NK-92 treated with Interleukin-12 subunit alpha and Interleukin-12 subunit beta, amount 100 ng/mL, for 24 hours (cell line): Measurements from ENCODE around the gene FTSJ3.
"Not testable (repeated sequence)": the region's sequence is repeated elsewhere in the genome, so short reads cannot be mapped to it uniquely, and the experiment has no call there.

ENCODE experiments used
- DNase-seq: peaks from one replicate; lab custom pipeline; 2025; lab: John Stamatoyannopoulos, UW

The FTSJ3 gene, protein sequence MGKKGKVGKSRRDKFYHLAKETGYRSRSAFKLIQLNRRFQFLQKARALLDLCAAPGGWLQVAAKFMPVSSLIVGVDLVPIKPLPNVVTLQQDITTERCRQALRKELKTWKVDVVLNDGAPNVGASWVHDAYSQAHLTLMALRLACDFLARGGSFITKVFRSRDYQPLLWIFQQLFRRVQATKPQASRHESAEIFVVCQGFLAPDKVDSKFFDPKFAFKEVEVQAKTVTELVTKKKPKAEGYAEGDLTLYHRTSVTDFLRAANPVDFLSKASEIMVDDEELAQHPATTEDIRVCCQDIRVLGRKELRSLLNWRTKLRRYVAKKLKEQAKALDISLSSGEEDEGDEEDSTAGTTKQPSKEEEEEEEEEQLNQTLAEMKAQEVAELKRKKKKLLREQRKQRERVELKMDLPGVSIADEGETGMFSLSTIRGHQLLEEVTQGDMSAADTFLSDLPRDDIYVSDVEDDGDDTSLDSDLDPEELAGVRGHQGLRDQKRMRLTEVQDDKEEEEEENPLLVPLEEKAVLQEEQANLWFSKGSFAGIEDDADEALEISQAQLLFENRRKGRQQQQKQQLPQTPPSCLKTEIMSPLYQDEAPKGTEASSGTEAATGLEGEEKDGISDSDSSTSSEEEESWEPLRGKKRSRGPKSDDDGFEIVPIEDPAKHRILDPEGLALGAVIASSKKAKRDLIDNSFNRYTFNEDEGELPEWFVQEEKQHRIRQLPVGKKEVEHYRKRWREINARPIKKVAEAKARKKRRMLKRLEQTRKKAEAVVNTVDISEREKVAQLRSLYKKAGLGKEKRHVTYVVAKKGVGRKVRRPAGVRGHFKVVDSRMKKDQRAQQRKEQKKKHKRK

DNA sequence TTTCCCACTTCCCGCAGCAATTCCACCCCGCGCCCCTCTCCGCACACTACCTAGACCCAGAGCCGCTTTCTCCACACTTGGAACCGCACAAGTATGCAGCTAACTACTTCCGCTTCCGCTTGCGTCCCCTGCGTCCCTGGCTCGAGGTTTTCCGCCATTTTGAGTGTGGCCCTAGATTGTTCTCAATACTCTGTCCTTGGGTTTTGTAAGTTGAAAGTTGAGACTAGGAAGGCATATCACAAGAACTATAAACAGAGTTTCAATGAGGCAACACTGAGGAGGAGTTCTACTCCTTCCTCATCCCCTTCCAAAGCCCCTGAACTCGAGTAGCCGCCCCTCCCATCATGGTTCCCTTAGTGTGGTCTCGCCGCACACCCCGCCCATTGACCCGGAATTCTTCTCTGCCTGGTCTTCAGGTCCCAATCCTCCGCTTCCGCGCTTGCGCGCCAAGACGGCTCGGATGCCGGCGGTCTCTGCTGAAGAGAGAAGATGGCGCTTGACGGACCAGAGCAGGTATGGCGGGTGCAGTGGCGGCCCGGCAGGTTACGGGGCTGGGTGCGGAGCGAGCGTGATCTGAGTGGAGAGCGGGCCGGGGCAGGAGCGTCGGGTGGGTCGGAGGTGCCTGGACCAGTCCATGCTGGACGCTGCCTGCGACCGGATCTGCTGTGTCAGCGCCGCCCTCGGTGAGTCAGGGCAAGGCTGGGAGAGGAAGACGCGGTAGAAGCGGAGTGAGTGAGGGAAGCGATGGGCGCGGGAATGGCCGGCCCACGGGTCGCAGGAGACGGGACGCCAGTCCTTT, at the start of gene FTSJ3, which contains the start of gene PSMC5:
Gene FTSJ3, minus strand, starts transcription at position 662 of the 799 bp plus-strand sequence. CDS start 761 bp downstream, outside the sequence.
Gene PSMC5, plus strand, starts transcription at position 430 of the 799 bp plus-strand sequence. Its CDS starts 60 bp downstream, at position 490.
- peak; percentile 93 for DNase-seq

DNA sequence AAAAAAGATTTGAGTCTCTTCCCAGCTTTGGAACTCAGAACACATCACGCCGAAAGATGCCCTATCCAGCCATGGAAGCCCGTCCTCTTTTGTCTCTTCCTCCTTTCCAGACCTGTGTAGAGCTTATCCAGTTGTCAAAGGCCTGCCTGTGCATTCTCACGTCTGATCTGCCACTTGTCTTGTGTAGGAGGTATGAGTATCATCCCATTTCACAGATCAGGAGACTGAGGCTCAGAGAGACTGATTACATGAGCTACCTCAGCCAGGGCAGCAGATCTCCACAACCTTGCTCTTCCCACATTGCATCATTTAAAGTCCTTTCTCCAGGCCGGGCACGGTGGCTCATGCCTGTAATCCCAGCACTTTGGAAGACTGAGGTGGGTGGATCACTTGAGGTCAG, 47.2 kb upstream of the FTSJ3 start:
- DNase-seq, result not testable (repeated sequence)

DNA sequence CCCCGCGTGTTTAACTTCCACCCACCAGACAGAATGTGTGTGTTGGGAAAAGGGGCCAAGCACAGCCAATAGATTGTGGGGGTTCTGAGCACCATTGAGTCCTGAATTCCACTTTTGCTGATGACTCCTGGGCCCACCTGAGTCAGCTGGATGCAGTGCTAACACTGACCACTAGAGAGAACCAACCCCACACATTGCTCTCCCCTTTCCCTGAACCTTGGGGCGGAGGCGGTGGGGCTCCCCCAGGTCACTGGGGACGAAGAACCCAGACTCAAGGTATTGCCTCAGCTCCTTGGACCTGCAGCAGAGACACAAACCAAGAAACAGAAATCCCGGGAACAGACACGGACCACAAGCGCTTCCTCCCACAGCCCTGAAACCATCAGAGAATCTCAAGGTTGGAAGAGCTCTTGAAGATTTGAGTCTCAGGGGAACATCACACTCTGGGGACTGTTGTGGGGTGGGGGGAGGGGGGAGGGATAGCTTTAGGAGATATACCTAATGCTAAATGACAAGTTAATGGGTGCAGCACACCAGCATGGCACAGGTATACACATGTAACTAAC, 46.7 kb upstream of the FTSJ3 start:
- not testable (repeated sequence) for DNase-seq

DNA sequence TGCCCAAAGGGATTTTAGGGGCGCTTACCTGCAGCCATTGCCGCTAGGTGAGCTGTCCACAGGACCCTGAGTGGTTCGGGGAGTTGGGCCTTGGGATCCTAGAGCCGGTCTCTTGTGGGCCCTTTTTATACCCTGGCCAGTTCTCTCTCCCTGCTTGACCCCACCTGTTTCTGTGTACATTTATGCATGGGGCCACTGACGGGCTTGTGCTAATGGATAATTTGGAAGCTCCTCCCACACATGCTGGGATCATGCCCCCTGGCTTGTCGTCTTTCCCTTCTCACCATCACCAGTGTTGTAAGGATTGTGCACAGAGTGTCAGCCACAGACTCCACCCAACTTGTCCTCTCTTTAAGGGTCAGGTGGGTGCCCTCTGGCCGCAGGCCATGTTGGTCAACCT, 46.1 kb upstream of the FTSJ3 start, which contains the start of gene CSH2:
Gene CSH2, minus strand, starts transcription at position 101 of the 400 bp plus-strand sequence. Its CDS starts 63 bp downstream, at position 38.
- DNase-seq, result not testable (repeated sequence)

DNA sequence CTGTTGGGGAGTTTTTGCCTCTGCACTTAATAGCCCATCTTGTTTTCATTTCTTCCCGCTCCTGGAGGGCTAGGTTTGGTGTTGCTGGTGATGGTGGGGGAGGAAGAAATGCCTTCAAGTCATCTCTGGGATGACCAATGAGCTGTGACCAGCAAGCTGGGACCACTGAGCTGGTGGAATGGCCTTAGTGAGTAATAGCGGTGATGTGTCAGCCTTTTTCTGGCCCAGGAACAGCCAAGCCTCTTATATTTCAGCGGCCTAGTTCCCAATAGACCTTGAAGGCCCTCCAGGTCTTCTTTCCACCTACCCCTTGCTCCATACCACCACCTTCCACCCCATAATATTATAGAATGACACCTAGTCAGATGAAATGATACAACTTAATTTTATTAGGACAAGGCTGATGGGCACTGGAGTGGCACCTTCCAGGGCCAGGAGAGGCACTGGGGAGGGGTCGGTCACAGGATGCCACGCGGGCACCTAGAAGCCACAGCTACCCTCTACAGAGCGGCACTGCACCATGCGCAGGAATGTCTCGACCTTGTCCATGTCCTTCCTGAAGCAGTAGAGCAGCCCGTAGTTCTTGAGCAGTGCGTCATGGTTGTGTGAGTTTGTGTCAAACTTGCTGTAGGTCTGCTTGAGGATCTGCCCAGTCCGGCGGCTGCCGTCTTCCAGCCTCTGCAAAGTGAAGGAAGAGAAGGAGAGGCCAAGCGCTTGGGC, 44.3 kb upstream of the FTSJ3 start:
- not testable (repeated sequence) for DNase-seq

DNA sequence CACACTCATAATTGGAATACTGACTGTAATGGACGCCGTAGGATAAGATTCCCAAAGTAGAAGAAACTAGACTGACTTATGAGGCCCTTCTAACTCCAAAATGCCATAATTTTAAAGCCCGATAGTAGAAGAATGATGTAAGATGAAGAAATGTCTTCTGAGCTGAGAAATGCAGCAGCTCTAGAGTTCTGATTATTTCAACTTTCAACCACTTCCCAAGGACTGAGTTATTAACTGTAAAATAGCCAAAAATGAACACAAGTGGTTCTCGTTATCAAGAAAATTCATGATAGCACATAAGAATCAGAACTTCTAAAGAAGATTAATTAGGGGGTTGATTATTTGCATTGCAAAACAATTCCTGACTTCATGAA, 42.8 kb upstream of the FTSJ3 start:
- DNase-seq, result not testable (repeated sequence)

DNA sequence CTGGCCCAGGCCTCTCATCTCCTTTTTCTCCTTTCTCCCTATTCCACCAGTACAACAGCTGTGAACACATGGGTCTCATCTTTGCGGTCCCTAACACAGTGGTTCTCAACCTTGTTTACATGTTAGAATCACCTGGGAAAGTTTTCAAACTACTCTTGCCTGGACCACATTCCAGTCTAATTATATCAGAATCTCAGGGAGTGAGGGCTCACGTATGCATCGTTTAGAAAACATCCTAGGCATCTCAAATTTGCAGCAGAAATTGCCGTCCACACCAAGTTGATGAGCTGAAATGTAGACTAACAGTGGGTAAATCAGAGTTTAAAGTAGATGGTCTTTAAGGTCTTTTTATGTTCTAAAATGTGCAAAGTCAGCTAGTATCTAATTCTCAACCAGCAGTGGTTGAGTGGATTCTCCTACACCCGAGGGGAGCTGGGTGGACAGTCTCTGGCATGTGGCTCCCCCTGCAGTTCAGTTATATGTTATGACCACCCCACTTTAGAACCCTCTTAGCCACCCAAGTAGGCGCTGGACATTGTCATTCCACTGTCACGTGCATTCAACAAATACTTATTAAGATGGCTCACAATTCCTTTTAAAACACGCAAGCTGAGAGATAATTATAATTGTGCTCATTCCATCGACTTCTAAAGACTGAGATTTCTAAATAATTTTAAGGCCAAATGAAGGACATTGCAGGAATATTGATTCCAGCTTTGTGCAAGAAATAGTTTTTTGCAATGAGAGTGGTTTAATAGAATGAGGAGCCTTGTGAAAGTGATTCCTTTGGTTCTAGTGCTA, 42.2 kb upstream of the FTSJ3 start:
- not testable (repeated sequence) for DNase-seq

DNA sequence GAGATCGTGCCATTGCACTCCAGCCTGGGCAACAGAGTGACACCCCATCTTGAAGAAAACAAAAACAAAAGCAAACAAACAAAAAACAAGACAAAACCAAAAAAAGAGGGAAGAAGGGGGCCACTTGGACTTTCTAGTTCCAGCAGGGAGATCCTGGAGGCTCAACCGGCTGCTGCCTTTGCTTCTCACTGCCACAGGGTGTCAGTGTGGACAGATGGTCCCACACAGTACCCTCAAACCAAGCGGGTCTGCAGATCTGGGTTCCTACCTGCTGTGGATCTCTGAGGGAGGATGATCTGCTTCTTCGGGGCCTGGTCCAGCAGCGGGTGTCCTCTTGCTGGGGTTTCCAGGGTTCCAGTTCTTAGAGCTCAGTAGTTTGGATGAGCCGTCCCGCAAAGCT, 39.2 kb upstream of the FTSJ3 start:
- not testable (repeated sequence) for DNase-seq

DNA sequence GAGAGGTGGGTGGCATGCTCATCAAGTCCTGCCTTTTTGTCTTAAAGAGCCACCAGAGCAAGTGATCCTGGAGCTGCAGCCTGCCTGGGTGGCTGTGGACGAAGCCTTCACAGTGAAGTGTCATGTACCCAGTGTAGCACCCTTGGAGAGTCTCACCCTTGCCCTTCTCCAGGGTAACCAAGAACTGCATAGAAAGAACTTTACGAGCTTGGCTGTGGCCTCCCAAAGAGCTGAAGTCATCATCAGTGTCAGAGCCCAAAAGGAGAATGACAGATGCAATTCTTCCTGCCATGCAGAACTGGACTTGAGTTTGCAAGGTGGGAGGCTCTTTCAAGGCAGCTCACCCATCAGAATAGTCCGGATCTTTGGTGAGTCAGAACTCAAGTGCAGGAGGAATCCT, 31.8 kb upstream of the FTSJ3 start:
- DNase-seq, result no peak

DNA sequence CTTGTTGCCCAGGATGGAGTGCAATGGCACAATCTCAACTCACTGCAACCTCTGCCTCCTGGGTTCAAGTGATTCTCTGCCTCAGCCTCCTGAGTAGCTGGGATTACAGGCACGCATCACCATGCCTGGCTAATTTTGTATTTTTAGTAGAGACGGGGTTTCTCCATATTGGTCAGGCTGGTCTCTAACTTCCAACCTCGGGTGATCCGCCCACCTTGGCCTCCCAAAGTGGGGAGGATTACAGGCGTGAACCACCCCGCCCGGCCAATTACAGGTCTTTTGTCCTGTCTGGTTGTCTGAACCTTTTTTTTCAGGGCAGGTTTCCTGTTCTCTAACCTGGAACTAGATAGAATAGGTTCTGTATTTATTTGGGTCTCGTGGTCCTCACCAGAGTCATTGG, 29.0 kb upstream of the FTSJ3 start:
- DNase-seq, result not testable (repeated sequence)

DNA sequence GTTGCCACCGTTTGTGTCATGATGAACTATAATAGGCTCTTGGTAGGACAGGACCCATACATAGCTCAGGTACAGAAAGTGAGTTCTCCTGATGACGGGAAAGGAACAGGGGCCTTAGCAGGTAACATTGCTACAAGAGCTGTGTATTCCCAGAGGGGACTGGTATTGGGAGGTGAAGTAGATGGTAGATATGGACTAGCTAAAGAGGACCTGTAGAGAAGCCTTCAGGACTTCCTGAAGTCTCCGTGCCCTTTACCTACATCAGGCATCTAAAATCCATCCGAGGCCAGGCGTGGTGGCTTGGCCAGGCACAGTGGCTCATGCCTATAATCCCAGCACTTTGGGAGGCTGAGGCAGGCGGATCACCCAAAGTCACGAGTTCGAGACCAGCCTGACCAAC, 27.7 kb upstream of the FTSJ3 start:
- DNase-seq, result no peak

DNA sequence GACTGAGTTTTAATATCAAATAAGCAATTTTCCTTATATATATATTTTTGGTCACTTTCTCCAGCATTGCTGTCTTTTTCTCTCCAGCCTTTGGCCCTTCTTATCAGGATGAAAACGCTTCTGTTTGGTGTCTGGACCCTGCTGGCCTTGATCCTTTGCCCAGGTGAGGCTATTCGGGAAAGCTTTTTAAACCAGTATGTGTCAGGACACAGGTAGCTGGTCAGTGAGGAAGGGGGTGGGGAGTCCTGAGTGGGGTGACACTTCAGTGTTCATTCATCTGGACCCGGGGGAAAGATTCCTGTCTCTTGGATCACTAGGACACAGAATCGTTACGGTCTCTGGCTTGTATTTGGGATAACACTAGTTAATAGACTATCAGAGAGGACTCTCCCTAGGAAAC, 27.2 kb upstream of the FTSJ3 start:
- DNase-seq, result no peak

DNA sequence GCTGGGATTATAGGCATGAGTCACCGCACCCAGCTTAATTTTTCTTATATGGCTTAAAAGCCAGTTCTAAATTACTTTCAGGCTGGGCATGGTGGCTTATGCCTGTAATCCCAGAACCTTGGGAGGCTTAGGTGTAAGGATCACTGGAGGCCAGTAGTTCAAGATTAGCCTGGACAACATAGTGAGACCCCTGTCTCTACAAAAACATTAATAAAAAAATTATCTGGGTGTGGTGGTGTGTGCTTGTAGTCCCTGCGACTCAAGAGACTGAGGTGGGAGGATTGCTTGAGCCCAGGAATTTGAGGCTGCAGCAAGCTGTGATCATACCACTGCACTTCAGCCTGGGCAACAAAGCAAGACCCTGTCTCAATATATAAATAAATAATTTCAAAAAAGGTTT, 25.8 kb upstream of the FTSJ3 start:
- no peak for DNase-seq

DNA sequence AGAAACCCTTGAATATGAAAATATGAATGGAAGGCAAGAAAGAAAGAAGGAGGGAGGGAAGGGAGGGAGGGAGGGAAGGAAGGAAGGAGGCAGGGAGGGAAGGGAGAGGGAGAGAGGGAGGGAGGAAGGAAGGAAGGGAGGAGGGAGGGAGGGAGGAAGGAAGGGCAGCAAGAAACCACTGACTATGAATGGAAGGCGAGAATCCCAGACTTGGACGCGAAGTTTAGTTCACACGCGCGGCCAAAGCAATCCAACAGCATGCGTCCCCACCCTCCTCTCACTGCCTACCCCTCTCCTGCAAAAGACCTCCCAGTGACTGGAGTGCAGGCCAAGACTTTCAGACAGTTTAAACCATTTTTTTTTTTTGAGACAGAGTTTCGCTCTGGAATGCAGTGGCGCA, 22.9 kb upstream of the FTSJ3 start:
- no peak for DNase-seq

DNA sequence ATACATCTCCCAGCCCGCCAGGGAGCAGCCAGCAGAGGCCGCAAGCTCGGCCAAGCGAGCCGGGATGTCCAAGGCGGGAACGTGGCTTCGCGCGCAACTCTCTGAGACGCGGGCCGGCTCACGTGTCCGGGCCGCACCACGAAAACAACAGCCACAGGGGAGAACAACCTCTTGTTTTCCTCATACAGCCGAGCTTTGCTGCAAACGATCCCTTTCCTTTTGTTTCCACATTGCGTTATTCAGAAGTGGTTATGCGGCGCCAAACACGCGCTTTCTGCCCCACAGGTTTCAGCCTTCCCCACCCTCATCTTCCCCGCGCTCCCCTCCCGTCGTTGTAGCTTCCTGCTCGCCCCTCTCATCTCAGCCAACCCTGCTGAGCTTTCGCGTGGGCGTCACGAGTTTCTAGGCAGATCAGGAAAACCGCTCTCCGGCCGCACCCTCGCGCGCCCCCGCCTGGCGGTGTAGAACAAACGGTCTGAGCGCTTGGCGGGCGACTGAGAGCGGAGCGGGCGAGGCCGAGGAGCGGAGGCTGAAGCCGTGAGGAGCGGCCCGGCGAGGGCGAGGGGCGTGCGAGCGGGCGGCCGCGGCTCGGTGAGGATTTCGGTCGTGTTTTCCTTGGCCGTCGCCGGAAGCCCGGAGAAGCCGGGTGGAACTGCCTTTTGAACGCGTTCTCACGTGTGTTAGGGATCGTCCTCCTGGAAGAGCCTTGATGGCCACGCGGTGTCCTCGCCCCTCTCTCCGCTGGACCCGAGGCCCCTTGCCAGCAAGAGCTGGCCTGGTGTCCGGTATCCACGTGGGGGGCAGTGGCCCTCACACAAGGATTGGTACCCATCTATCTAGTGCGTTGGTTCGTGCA, 21.6 kb upstream of the FTSJ3 start:
- DNase-seq, result peak; percentile 57

DNA sequence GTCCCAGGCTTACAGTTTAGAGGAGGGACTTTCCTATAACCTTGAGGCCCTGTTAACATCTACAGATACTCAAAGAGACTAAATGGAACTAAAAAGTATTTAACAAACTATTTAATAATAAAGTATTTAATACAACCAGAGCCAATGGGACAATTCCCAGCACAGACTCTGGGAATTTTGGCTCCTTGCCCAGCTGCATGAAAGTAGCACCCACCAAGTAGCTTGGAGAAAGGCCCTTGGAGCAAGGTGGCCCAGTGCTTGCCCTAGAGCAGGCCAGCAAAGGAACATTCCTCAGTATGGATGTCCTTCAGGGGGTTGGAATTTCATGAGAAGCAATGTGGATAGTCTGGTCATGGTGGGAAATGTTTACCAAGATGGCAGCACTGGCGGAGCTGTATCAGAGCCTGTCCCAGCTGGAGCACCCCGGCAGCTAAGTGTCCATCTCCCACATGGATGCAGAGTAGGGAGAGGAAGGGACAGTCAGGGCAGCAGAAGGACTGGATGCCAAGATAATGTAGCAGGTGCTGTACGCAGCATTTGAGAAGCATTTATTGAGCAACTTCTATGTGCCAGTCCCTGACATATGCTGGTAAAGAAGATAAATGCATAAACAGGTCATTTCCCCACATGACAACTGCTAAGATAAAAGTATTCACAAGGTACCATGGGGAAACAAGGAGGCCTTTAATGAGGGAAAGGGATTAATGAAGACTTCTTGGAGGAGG, 20.2 kb upstream of the FTSJ3 start:
- DNase-seq, result no peak

DNA sequence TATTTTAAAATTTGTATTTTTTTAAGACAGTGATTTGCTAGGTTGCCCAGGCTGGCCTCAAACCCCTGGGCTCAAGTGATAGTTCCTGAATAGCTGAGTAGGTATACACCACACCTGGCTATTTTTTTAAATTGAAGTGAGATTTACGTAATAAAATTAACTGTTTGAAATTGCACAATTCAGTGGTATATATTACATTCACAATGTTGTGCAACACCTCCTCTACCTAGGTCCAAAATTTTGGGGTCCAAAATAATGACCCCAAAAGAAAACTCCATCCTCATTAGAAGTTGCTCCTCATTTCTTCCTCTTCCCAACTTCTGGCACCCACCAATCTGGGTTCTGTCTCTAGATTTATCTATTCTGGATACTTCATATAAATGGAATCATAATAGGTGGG, 18.0 kb upstream of the FTSJ3 start:
- DNase-seq, result no peak

DNA sequence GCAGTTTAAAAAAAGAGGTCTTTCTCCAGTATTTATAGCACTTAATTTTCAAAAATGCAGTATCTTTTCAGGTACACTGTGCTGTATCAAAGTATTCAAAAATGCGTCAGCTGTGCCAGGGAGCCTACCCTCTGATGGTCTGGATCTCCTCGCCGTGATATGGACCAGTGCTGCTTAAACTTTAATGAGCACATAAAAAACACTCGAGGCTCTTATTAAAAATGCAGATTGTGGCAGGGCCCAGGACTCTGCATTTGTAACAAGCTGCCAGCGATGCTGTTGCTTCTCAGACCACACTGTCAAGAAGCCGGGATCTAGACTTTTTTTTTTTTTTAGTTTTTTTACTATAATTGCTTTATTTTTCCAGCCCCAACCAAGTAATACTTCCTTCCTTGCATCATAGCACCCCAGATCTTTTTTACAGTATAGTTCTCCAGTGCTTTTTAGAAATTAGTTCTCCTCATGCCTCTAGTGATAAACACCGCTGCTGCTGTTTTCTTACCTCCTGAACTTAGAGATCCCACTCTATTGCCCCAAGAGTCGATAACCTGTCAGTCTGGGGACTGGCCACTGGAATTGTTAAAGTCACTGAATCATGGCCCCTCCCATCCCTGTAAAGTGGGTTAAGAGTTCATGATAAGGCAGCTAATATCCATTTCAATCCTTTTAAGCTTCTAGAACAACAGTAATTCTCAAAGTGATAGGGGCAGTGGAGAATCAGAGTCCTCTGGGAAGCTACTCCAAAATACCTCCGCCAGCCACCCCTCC, 16.6 kb upstream of the FTSJ3 start:
- no peak for DNase-seq
